CD1c-positive myeloid dendritic cell (primary cell): ENCODE data around the gene ABCG1.
"Not testable (repeated sequence)": the region's sequence is repeated elsewhere in the genome, so short reads cannot be mapped to it uniquely, and the experiment has no call there.

Experiments used
- DNase-seq: peaks from one replicate; pipeline ENCODE4 v3.0.0-alpha.2; 2016; ENCODE audit errors: extremely low spot score

Gene ABCG1

GRCh38 chr21:42291003-42291750 lies 72.2 kb downstream of the ABCG1 start:
- DNase-seq = no peak

- no peak for DNase-seq
Measured at GRCh38 chr21:42291751-42292562, 73.0 kb downstream of the ABCG1 start.

GRCh38 chr21:42292563-42293142 lies 73.7 kb downstream of the ABCG1 start:
- DNase-seq = not testable (repeated sequence)

- DNase-seq = no peak
Measured at GRCh38 chr21:42293649-42294272, 74.8 kb downstream of the ABCG1 start.

GRCh38 chr21:42294273-42294880 lies 75.4 kb downstream of the ABCG1 start:
- DNase-seq = no peak

- peak; percentile 59 for DNase-seq
Measured at GRCh38 chr21:42295845-42296244, 76.9 kb downstream of the ABCG1 start.

- DNase-seq = peak; percentile 85
Measured at GRCh38 chr21:42296501-42296900, 77.6 kb downstream of the ABCG1 start.

- DNase-seq = no peak
Measured at GRCh38 chr21:42297377-42297776, 78.4 kb downstream of the ABCG1 start.

GRCh38 chr21:42298237-42298636 lies 79.3 kb downstream of the ABCG1 start:
- no peak for DNase-seq

GRCh38 chr21:42298657-42299056 lies 79.7 kb downstream of the ABCG1 start:
- DNase-seq = no peak

- DNase-seq = peak; percentile 84
Measured at GRCh38 chr21:42299324-42300044, 80.5 kb downstream of the ABCG1 start.

- DNase-seq = no peak
Measured at GRCh38 chr21:42300045-42300583, 81.2 kb downstream of the ABCG1 start.

- DNase-seq = no peak
Measured at GRCh38 chr21:42300956-42301355, 82.0 kb downstream of the ABCG1 start.

GRCh38 chr21:42301371-42302075 lies 82.6 kb downstream of the ABCG1 start:
- no peak for DNase-seq

GRCh38 chr21:42302076-42302650 lies 83.2 kb downstream of the ABCG1 start:
- DNase-seq = no peak

GRCh38 chr21:42302794-42303193 lies 83.9 kb downstream of the ABCG1 start:
- DNase-seq = no peak

- no peak for DNase-seq
Measured at GRCh38 chr21:42303443-42303842, 84.5 kb downstream of the ABCG1 start.

- no peak for DNase-seq
Measured at GRCh38 chr21:42304556-42305454, 85.9 kb downstream of the ABCG1 start.

- DNase-seq = no peak
Measured at GRCh38 chr21:42305707-42306147, 86.8 kb downstream of the ABCG1 start.
